EH (cell line): ENCODE results near the gene DSCAML1.

Experiments
- DNase-seq: peaks from one replicate; pipeline ENCODE4 v3.0.0-alpha.2; 2015; ENCODE audit warnings: low read depth

Gene DSCAML1

GRCh38 chr11:117663414-117663813 is 133.6 kb downstream of the DSCAML1 start:
- no peak for DNase-seq

GRCh38 chr11:117662671-117663269 is 134.2 kb downstream of the DSCAML1 start:
- no peak for DNase-seq

- no peak for DNase-seq
Measured at GRCh38 chr11:117662255-117662654, 134.8 kb downstream of the DSCAML1 start.

GRCh38 chr11:117658809-117659208 is 138.2 kb downstream of the DSCAML1 start:
- no peak for DNase-seq

GRCh38 chr11:117657794-117658193 is 139.2 kb downstream of the DSCAML1 start:
- DNase-seq, result no peak

GRCh38 chr11:117654281-117655255 is 142.4 kb downstream of the DSCAML1 start:
- DNase-seq, result no peak

GRCh38 chr11:117652521-117652920 is 144.5 kb downstream of the DSCAML1 start:
- DNase-seq, result no peak

GRCh38 chr11:117649296-117650055 is 147.5 kb downstream of the DSCAML1 start:
- DNase-seq, result no peak

- no peak for DNase-seq
Measured at GRCh38 chr11:117647872-117648271, 149.1 kb downstream of the DSCAML1 start.

- DNase-seq, result no peak
Measured at GRCh38 chr11:117647207-117647606, 149.8 kb downstream of the DSCAML1 start.

- no peak for DNase-seq
Measured at GRCh38 chr11:117646411-117646810, 150.6 kb downstream of the DSCAML1 start.

GRCh38 chr11:117644403-117645155 is 152.4 kb downstream of the DSCAML1 start:
- no peak for DNase-seq

GRCh38 chr11:117643606-117644300 is 153.3 kb downstream of the DSCAML1 start:
- no peak for DNase-seq

- no peak for DNase-seq
Measured at GRCh38 chr11:117642835-117643234, 154.2 kb downstream of the DSCAML1 start.

GRCh38 chr11:117642396-117642795 is 154.6 kb downstream of the DSCAML1 start:
- DNase-seq, result no peak

- no peak for DNase-seq
Measured at GRCh38 chr11:117641008-117641915, 155.8 kb downstream of the DSCAML1 start.

GRCh38 chr11:117640041-117640440 is 157.0 kb downstream of the DSCAML1 start:
- DNase-seq, result no peak

- no peak for DNase-seq
Measured at GRCh38 chr11:117639601-117640000, 157.4 kb downstream of the DSCAML1 start.

- no peak for DNase-seq
Measured at GRCh38 chr11:117638911-117639543, 158.0 kb downstream of the DSCAML1 start.
